A549 (cell line): ENCODE data around the gene SRM. TPM values are rescaled to one million over a fixed set of nuclear protein-coding genes. Genes with fewer than 3 reads are reported as not detected.

ENCODE experiments used
- ATAC-seq, 2 experiments: fragments of 200-7000 bp in 1 of 2; fragments of >200 bp in 1 of 2; cut with Nextera tagmentation in 1 of 2; cut with Tn5 transposase in 1 of 2; 3 replicates each; pipeline versions ENCODE4 v1.8.0 to v1.9.1; 2018 to 2020; ENCODE audit warnings: mild to moderate bottlenecking in 1 of 2, moderate library complexity in 1 of 2
- CTCF ChIA-PET: fragments of 300-600 bp; sonication (Branson Sonifier 250); formaldehyde crosslinking; extraction: SDS; loops from one replicate; lab custom pipeline; 2021; ENCODE audit warnings: antibody characterized with exemption, inconsistent platforms; lab: Yijun Ruan, JAX
- POLR2A ChIA-PET: fragments of 350-600 bp; formaldehyde crosslinking; extraction: SDS; loops from one replicate; lab custom pipeline; 2021; ENCODE audit warnings: antibody characterized with exemption, inconsistent platforms; lab: Yijun Ruan, JAX
- DNase-seq, 2 experiments: peaks; one replicate each; pipeline versions ENCODE4 v3.0.0 to v3.0.0-alpha.2; 2011 to 2016; ENCODE audit warnings: low read depth in 1 of 2, low spot score in 1 of 2
- FAIRE-seq: peaks from 2 replicates; lab custom pipeline; 2011; peaks lifted over from hg19 to GRCh38; lab: Jason Lieb, UNC
- H3K27ac ChIP-seq, 2 experiments: fragments of >200 bp; sonication (Bioruptor Twin); formaldehyde crosslinking; 3 replicates each; pipeline ENCODE4 v1.5.1; 2016 to 2017
- H3K4me1 ChIP-seq: fragments of >200 bp; sonication (Bioruptor Twin); formaldehyde crosslinking; 3 replicates; pipeline ENCODE4 v1.6.1; 2016
- H3K4me2 ChIP-seq: fragments of >200 bp; sonication (Bioruptor Twin); formaldehyde crosslinking; 3 replicates; pipeline ENCODE4 v1.6.1; 2016
- H3K4me3 ChIP-seq: fragments of >200 bp; sonication (Bioruptor Twin); formaldehyde crosslinking; 3 replicates; pipeline ENCODE4 v1.5.1; 2016
- H3K9me3 ChIP-seq: fragments of >200 bp; sonication (Bioruptor Twin); formaldehyde crosslinking; 3 replicates; pipeline ENCODE4 v1.6.1; 2016
- ATOH8 ChIP-seq: fragments of 250-450 bp; sonication (Bioruptor Pico); IDR thresholded peaks from 2 replicates; pipeline ENCODE4 v1.5.0; 2020; ENCODE audit warnings: low read depth, mild to moderate bottlenecking, moderate library complexity
- BCL3 ChIP-seq: fragments of >200 bp; sonication (Bioruptor Twin); formaldehyde crosslinking; IDR thresholded peaks from 3 replicates; pipeline ENCODE4 v1.6.1; 2016
- CTCF ChIP-seq: fragments of >200 bp; sonication (Bioruptor Twin); formaldehyde crosslinking; IDR thresholded peaks from 3 replicates; pipeline ENCODE4 v1.5.1; 2016
- ELK1 ChIP-seq: fragments of 150-350 bp; IDR thresholded peaks from 2 replicates; pipeline ENCODE4 v1.6.1; 2014; ENCODE audit warnings: low read depth, mild to moderate bottlenecking, low read length
- GATA3 ChIP-seq: IDR thresholded peaks from 2 replicates; pipeline ENCODE4 v1.6.1; 2012; ENCODE audit warnings: borderline replicate concordance
- HES2 ChIP-seq: fragments of >200 bp; sonication (Bioruptor Twin); formaldehyde crosslinking; IDR thresholded peaks from 2 replicates; pipeline ENCODE4 v1.6.1; 2016
- HEYL ChIP-seq: fragments of 250-450 bp; sonication (Bioruptor Pico); IDR thresholded peaks from 2 replicates; pipeline ENCODE4 v1.8.0; 2021; ENCODE audit warnings: mild to moderate bottlenecking, moderate library complexity
- JUN ChIP-seq, 2 experiments: fragments of >200 bp; sonication (Bioruptor Twin); formaldehyde crosslinking; IDR thresholded peaks; 2 replicates in 1 of 2; 3 replicates in 1 of 2; pipeline ENCODE4 v1.6.1; 2016 to 2017
- KDM1A ChIP-seq: fragments of 200-600 bp; sonication (generic); IDR thresholded peaks from 2 replicates; pipeline ENCODE4 v1.6.1; 2016; ENCODE audit warnings: low read depth, mild to moderate bottlenecking
- MAX ChIP-seq: IDR thresholded peaks from 2 replicates; pipeline ENCODE4 v1.6.1; 2012
- MAZ ChIP-seq: fragments of 150-350 bp; IDR thresholded peaks from 2 replicates; pipeline ENCODE4 v1.6.1; 2014; ENCODE audit warnings: antibody characterized with exemption, low read depth, low read length, borderline replicate concordance
- PBX3 ChIP-seq: IDR thresholded peaks from 2 replicates; pipeline ENCODE4 v1.6.1; 2012
- POLR2A ChIP-seq: IDR thresholded peaks from 2 replicates; pipeline ENCODE4 v1.6.1; 2012; ENCODE audit warnings: mild to moderate bottlenecking, low read length
- RARB ChIP-seq: fragments of 250-450 bp; sonication (Bioruptor Pico); IDR thresholded peaks from 2 replicates; pipeline ENCODE4 v1.8.0; 2021; ENCODE audit warnings: mild to moderate bottlenecking, moderate library complexity
- RFX5 ChIP-seq: fragments of 450-650 bp; IDR thresholded peaks from 2 replicates; pipeline ENCODE4 v1.7.1; 2014; ENCODE audit warnings: antibody characterized with exemption, mild to moderate bottlenecking, moderate library complexity
- SMC3 ChIP-seq: fragments of >200 bp; sonication (Bioruptor Twin); formaldehyde crosslinking; IDR thresholded peaks from 3 replicates; pipeline ENCODE4 v1.6.1; 2018; ENCODE audit warnings: inconsistent platforms
- SREBF2 ChIP-seq: fragments of 450-650 bp; IDR thresholded peaks from 2 replicates; pipeline ENCODE4 v1.6.1; 2014; ENCODE audit warnings: mild to moderate bottlenecking, moderate library complexity
- USF2 ChIP-seq: fragments of 450-650 bp; IDR thresholded peaks from 2 replicates; pipeline ENCODE4 v1.6.1; 2014; ENCODE audit warnings: antibody characterized with exemption
- ZC3H11A ChIP-seq: fragments of 450-650 bp; IDR thresholded peaks from 2 replicates; pipeline ENCODE4 v1.6.1; 2014; ENCODE audit warnings: antibody characterized with exemption, mild to moderate bottlenecking
- ZFP36 ChIP-seq: fragments of 450-650 bp; IDR thresholded peaks from 2 replicates; pipeline ENCODE4 v1.6.1; 2014; ENCODE audit warnings: borderline replicate concordance; ENCODE audit not compliant: partially characterized antibody
- ZNF302 ChIP-seq: fragments of 250-450 bp; sonication (Bioruptor Pico); IDR thresholded peaks from 2 replicates; pipeline ENCODE4 v1.9.0; 2021; ENCODE audit warnings: inconsistent platforms, mild to moderate bottlenecking, moderate library complexity
- ZSCAN20 ChIP-seq: fragments of 250-450 bp; sonication (Bioruptor Pico); IDR thresholded peaks from 2 replicates; pipeline ENCODE4 v1.8.0; 2022; ENCODE audit warnings: mild to moderate bottlenecking, moderate library complexity
- WGBS: methylation state at CpG from one replicate; pipeline ENCODE4 v1.1.6; 2017; ENCODE audit errors: missing lambda C conversion rate; 5-methylcytosine and 5-hydroxymethylcytosine counted together
- polyA plus RNA-seq, 4 experiments: library from polyadenylated mRNA; depleted of rRNA in 3 of 4; stranded (reverse); fragments of >200 nt; fragmentation: RNase III in 1 of 4; extraction: RNeasy Plus Mini Kit Qiagen cat#74134 plus additional on column Dnase treatment in 1 of 4; gene quantifications; 2 replicates in 3 of 4; 3 replicates in 1 of 4; pipeline ENCODE4 v1.2.3, GENCODE V29; 2011 to 2017

The SRM gene
- polyA plus RNA-seq, 2 of the 4 experiments (the other 2 are of a cell fraction): 30.8 to 87.8 TPM

GRCh38 chr1:11059968-11060830, at the start of gene SRM (continued):
- TF ChIP-seq JUN (IDR thresholded peaks at IDR 0.05) (peak; percentile 31 to 54; a peak in 2 of 5 replicates), PBX3 (no peak), RARB (CRISPR knock-in tag) (no peak)

GRCh38 chr1:11109047-11109760, 49.4 kb upstream of the SRM start:
- POLR2A ChIA-PET: interaction anchor here (1.5 kb wide), 1 partner anchor 10 kb away, joined by 3 read pairs; the partner anchor contains the start of gene EXOSC10
- DNase-seq (no peak), FAIRE-seq (no peak), ATAC-seq (no peak)
- Histone ChIP-seq H3K4me3 (no peak overlapping the region), H3K4me1 (no peaks in the 10 kb centered on the region), H3K27ac (no peak overlapping the region), H3K9me3 (no peaks in the 10 kb centered on the region), H3K4me2 (no peak overlapping the region)
- 91% methylated on average over 7 of the region's 7 CpGs for WGBS
- TF ChIP-seq HES2: no peak
- TF ChIP-seq MAZ: no peak
- no peak for TF ChIP-seq GATA3
- TF ChIP-seq RFX5: no peak
- TF ChIP-seq ZNF302 (CRISPR knock-in tag): no peak
- no peak for TF ChIP-seq ATOH8 (CRISPR knock-in tag)
- TF ChIP-seq RARB (CRISPR knock-in tag): no peak
- no peak for TF ChIP-seq CTCF
- no peak for TF ChIP-seq HEYL (CRISPR knock-in tag)
- no peak for TF ChIP-seq ELK1
- TF ChIP-seq ZSCAN20 (CRISPR knock-in tag): no peak
- CTCF ChIA-PET: interaction anchor here (0.7 to 1.2 kb wide), 2 partner anchors 24 to 617 kb away, joined by 3 read pairs; no protein-coding TSS in a partner anchor

GRCh38 chr1:11107599-11107998, 47.8 kb upstream of the SRM start:
- CTCF ChIA-PET: no interaction called here
- Histone ChIP-seq H3K4me1 (no peaks in the 10 kb centered on the region), H3K9me3 (no peaks in the 10 kb centered on the region), H3K4me3 (no peak overlapping the region), H3K4me2 (no peak overlapping the region), H3K27ac (no peak overlapping the region)
- POLR2A ChIA-PET: no interaction called here
- ATAC-seq: no peak
- no peak for FAIRE-seq
- WGBS: 97% methylated on average over 5 of the region's 5 CpGs
- TF ChIP-seq BCL3: no peak
- TF ChIP-seq ZC3H11A: no peak
- no peak for TF ChIP-seq SMC3
- TF ChIP-seq USF2: no peak
- TF ChIP-seq ZNF302 (CRISPR knock-in tag): no peak
- no peak for TF ChIP-seq ZFP36
- no peak for TF ChIP-seq MAX
- TF ChIP-seq JUN (IDR thresholded peaks at IDR 0.05): no peak
- TF ChIP-seq ATOH8 (CRISPR knock-in tag): no peak
- TF ChIP-seq SREBF2: no peak
- no peak for TF ChIP-seq RARB (CRISPR knock-in tag)
- TF ChIP-seq KDM1A: no peak
- no peak for TF ChIP-seq POLR2A
- DNase-seq: no peak
